ENCODE data around the gene ACVRL1. TPM values are rescaled to one million over a fixed set of nuclear protein-coding genes. Genes with fewer than 3 reads are reported as not detected.

Gene ACVRL1
- total RNA-seq, 4 donors from 2014 or later: 31.2 to 43.4 (median 39.0) TPM

- no peaks in the 10 kb centered on the region for H3K36me3 ChIP-seq
- H3K27me3 ChIP-seq: no peaks in the 10 kb centered on the region
- no peak for DNase-seq (ENCODE audit: low spot score in 2 of 2)
- H3K9me3 ChIP-seq: no peaks in the 10 kb centered on the region
- peak overlapping the region; percentile 71 for H3K27ac ChIP-seq
- 96% methylated on average over 2 of the region's 2 CpGs for WGBS
- H3K4me1 ChIP-seq: peaks cover 41% of the 10 kb centered on the region
- TF ChIP-seq CTCF (IDR thresholded peaks at IDR 0.05) (no peak), POLR2AphosphoS5 (IDR thresholded peaks at IDR 0.05) (no peak), POLR2A (IDR thresholded peaks at IDR 0.05) (no peak), EP300 (IDR thresholded peaks at IDR 0.05) (no peak)
- no peak overlapping the region for H3K4me3 ChIP-seq
Measured at GRCh38 chr12:51943346-51943745, 36.0 kb downstream of the ACVRL1 start.

- H3K4me3 ChIP-seq: no peak overlapping the region
- no peak overlapping the region for H3K27ac ChIP-seq
- H3K9me3 ChIP-seq: no peaks in the 10 kb centered on the region
- WGBS: 95% methylated on average over 1 of the region's 1 CpG
- DNase-seq (ENCODE audit: low spot score in 2 of 2): no peak
- no peak for TF ChIP-seq EP300 (IDR thresholded peaks at IDR 0.05)
- no peak for TF ChIP-seq POLR2AphosphoS5 (IDR thresholded peaks at IDR 0.05)
- TF ChIP-seq POLR2A (IDR thresholded peaks at IDR 0.05): no peak
- TF ChIP-seq CTCF (IDR thresholded peaks at IDR 0.05): no peak
- H3K4me1 ChIP-seq: peaks cover 33% of the 10 kb centered on the region
- H3K27me3 ChIP-seq: no peaks in the 10 kb centered on the region
- no peaks in the 10 kb centered on the region for H3K36me3 ChIP-seq
Measured at GRCh38 chr12:51944608-51945233, 37.4 kb downstream of the ACVRL1 start.

- Histone ChIP-seq H3K4me3 (no peak overlapping the region), H3K36me3 (no peaks in the 10 kb centered on the region), H3K27me3 (no peaks in the 10 kb centered on the region), H3K4me1 (peaks cover 18% of the 10 kb centered on the region), H3K27ac (no peak overlapping the region), H3K9me3 (no peaks in the 10 kb centered on the region)
- no peak for DNase-seq (ENCODE audit: low spot score in 2 of 2)
- WGBS: 95% methylated on average over 8 of the region's 8 CpGs
- TF ChIP-seq EP300 (IDR thresholded peaks at IDR 0.05): no peak
- no peak for TF ChIP-seq CTCF (IDR thresholded peaks at IDR 0.05)
- no peak for TF ChIP-seq POLR2AphosphoS5 (IDR thresholded peaks at IDR 0.05)
- TF ChIP-seq POLR2A (IDR thresholded peaks at IDR 0.05): no peak
Measured at GRCh38 chr12:51947246-51947996, 40.1 kb downstream of the ACVRL1 start.

GRCh38 chr12:51948066-51948465 is 40.8 kb downstream of the ACVRL1 start:
- Histone ChIP-seq H3K27me3 (no peaks in the 10 kb centered on the region), H3K27ac (no peak overlapping the region), H3K9me3 (no peaks in the 10 kb centered on the region), H3K4me3 (no peak overlapping the region), H3K4me1 (peaks cover 18% of the 10 kb centered on the region), H3K36me3 (no peaks in the 10 kb centered on the region)
- DNase-seq (ENCODE audit: low spot score in 2 of 2): no peak
- 93% methylated on average over 6 of the region's 6 CpGs for WGBS
- TF ChIP-seq POLR2A (IDR thresholded peaks at IDR 0.05) (no peak), EP300 (IDR thresholded peaks at IDR 0.05) (no peak), POLR2AphosphoS5 (IDR thresholded peaks at IDR 0.05) (no peak), CTCF (IDR thresholded peaks at IDR 0.05) (no peak)

GRCh38 chr12:51949342-51950030 is 42.2 kb downstream of the ACVRL1 start:
- Histone ChIP-seq H3K27ac (no peak overlapping the region), H3K36me3 (no peaks in the 10 kb centered on the region), H3K4me1 (peaks cover 29% of the 10 kb centered on the region), H3K4me3 (no peak overlapping the region), H3K9me3 (no peaks in the 10 kb centered on the region), H3K27me3 (no peaks in the 10 kb centered on the region)
- TF ChIP-seq POLR2AphosphoS5 (IDR thresholded peaks at IDR 0.05) (no peak), EP300 (IDR thresholded peaks at IDR 0.05) (no peak), POLR2A (IDR thresholded peaks at IDR 0.05) (no peak)
- no peak for DNase-seq (ENCODE audit: low spot score in 2 of 2)
- WGBS: 77% methylated on average over 6 of the region's 6 CpGs

All from suprapubic skin (tissue), 4 donors.